Lung (tissue), 12 donors: ENCODE measurements around the gene RCL1. TPM values are rescaled to one million over a fixed set of nuclear protein-coding genes. Genes with fewer than 3 reads are reported as not detected.
A peak's percentile ranks its signal among the peaks of the same experiment; 100 is the strongest.

Experiments used
- ATAC-seq: fragments of 200-7000 bp; cut with Tn5 transposase; one replicate; pipeline ENCODE4 v1.9.1; 2020; ENCODE audit warnings: moderate number of reproducible peaks; ENCODE audit not compliant: insufficient read depth, low FRiP score
- DNase-seq, 3 donors: peaks; one replicate each; pipeline ENCODE4 v3.0.0-alpha.2; 2013 to 2017
- H3K27ac ChIP-seq, 2 donors: one replicate each; pipeline ENCODE4 v1.5.1; 2013; ENCODE audit warnings: mild to moderate bottlenecking in 2 of 2, moderate library complexity in 2 of 2, control low read depth in 1 of 2, inconsistent platforms in 1 of 2, low read depth in 1 of 2, low read length in 1 of 2
- H3K27me3 ChIP-seq, 3 donors: one replicate each; pipeline ENCODE4 v1.5.1; 2013; ENCODE audit warnings: low read length in 2 of 3; ENCODE audit not compliant: control insufficient read depth in 3 of 3, insufficient read depth in 3 of 3
- H3K36me3 ChIP-seq, 4 donors: one replicate each; pipeline ENCODE4 v1.5.1; 2013; ENCODE audit warnings: low read length in 4 of 4, mild to moderate bottlenecking in 1 of 4, moderate library complexity in 1 of 4; ENCODE audit not compliant: control insufficient read depth in 4 of 4, insufficient read depth in 4 of 4
- H3K4me1 ChIP-seq, 5 donors: one replicate each; pipeline ENCODE4 v1.5.1; 2013; ENCODE audit warnings: low read length in 5 of 5, mild to moderate bottlenecking in 2 of 5, moderate library complexity in 1 of 5; ENCODE audit not compliant: control insufficient read depth in 5 of 5, insufficient read depth in 5 of 5
- H3K4me3 ChIP-seq: one replicate; pipeline ENCODE4 v1.5.1; 2013; ENCODE audit warnings: mild to moderate bottlenecking, control low read depth, moderate library complexity
- H3K9ac ChIP-seq, 2 donors: one replicate each; pipeline ENCODE4 v1.5.1; 2013; ENCODE audit warnings: low read length in 2 of 2, control low read depth in 1 of 2; ENCODE audit not compliant: insufficient read depth in 1 of 2
- H3K9me3 ChIP-seq, 4 donors: one replicate each; pipeline ENCODE4 v1.5.1; 2013; ENCODE audit warnings: low read length in 3 of 4, mild to moderate bottlenecking in 1 of 4, moderate library complexity in 1 of 4; ENCODE audit not compliant: control insufficient read depth in 4 of 4, insufficient read depth in 3 of 4
- WGBS, 2 donors: extraction: QIAGEN DNeasy Blood & Tissue Kit; methylation state at CpG; one replicate each; pipeline ENCODE4 v1.1.7; 2013; 5-methylcytosine and 5-hydroxymethylcytosine counted together
- polyA plus RNA-seq, 2 donors: library from polyadenylated mRNA; stranded (reverse); fragments of 200-250 nt; gene quantifications; one replicate each; pipeline ENCODE4 v1.2.1, GENCODE V29; 2013
- total RNA-seq, 2 donors: library from RNA; depleted of rRNA in 1 of 2; stranded (reverse); fragments of >200 nt in 1 of 2; gene quantifications; one replicate each; pipeline ENCODE4 v1.2.1, GENCODE V29; 2014 to 2021
- TF ChIP-seq, protein P1 (sequence below): IDR thresholded peaks from 2 replicates; pipeline ENCODE4 v1.5.1; 2012; ENCODE audit warnings: mild to moderate bottlenecking; ENCODE audit errors: control extremely low read depth, extremely low read depth
- donor health status: control.
- donor health status: control.
- donor health status: Bipolar disorder and iron deficiency.
- donor health status: healthy.
- donor health status: DM: yes; HTN: yes; CAD: no.

Gene RCL1
- total and polyA plus RNA-seq, 4 donors: 14.8 to 62.2 (median 23.4) TPM

- H3K36me3 ChIP-seq: no peaks in the 10 kb centered on the region
- 86 to 96% methylated on average over 4 of the region's 4 CpGs for WGBS, 2 donors
- H3K27ac ChIP-seq: no peak overlapping the region
- TF ChIP-seq, protein P1, sequence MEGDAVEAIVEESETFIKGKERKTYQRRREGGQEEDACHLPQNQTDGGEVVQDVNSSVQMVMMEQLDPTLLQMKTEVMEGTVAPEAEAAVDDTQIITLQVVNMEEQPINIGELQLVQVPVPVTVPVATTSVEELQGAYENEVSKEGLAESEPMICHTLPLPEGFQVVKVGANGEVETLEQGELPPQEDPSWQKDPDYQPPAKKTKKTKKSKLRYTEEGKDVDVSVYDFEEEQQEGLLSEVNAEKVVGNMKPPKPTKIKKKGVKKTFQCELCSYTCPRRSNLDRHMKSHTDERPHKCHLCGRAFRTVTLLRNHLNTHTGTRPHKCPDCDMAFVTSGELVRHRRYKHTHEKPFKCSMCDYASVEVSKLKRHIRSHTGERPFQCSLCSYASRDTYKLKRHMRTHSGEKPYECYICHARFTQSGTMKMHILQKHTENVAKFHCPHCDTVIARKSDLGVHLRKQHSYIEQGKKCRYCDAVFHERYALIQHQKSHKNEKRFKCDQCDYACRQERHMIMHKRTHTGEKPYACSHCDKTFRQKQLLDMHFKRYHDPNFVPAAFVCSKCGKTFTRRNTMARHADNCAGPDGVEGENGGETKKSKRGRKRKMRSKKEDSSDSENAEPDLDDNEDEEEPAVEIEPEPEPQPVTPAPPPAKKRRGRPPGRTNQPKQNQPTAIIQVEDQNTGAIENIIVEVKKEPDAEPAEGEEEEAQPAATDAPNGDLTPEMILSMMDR: no peak
- H3K9me3 ChIP-seq: peaks cover 0 to under 1% (median 0%) of the 10 kb centered on the region in 4 donors
- H3K9ac ChIP-seq: no peak overlapping the region
- no peak for DNase-seq
- no peak for ATAC-seq
- no peaks in the 10 kb centered on the region for H3K4me1 ChIP-seq
- H3K4me3 ChIP-seq: no peak overlapping the region
- H3K27me3 ChIP-seq: no peaks in the 10 kb centered on the region
Observed at GRCh38 chr9:4786599-4786998, 6.1 kb upstream of the RCL1 start.

GRCh38 chr9:4787876-4788275 lies 4.9 kb upstream of the RCL1 start:
- Histone ChIP-seq H3K27me3 (no peaks in the 10 kb centered on the region), H3K27ac (no peak overlapping the region), H3K4me1 (peaks cover 0 to 6% (median 3%) of the 10 kb centered on the region in 5 donors), H3K9ac (no peak overlapping the region), H3K36me3 (no peaks in the 10 kb centered on the region), H3K9me3 (no peaks in the 10 kb centered on the region), H3K4me3 (no peak overlapping the region)
- TF ChIP-seq, protein P1: no peak
- DNase-seq: no peak
- 49 to 94% methylated on average over 1 of the region's 1 CpG for WGBS, 2 donors
- ATAC-seq: no peak

DNA sequence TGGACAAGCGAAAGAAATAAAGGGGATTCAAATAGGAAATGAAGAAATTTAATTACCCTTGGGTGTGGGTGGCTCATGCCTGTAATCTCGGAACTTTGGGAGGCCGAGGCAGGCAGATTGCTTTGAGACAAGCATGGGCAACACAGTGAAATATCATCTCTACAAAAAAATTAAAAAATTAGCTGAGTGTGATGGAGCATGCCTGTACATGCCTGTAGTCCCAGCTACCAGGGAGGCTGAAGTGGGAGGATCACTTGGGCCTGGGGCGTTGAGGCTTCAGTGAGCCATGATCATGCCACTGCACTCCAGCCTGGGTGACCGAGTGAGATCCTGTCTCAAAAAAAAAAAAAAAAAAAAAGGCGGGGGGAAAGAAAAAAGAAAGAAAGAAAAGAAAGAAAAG lies 4.0 kb upstream of the RCL1 start:
- no peak overlapping the region for H3K4me3 ChIP-seq
- no peaks in the 10 kb centered on the region for H3K9me3 ChIP-seq
- WGBS, 2 donors: 69 to 98% methylated on average over 5 of the region's 6 CpGs
- DNase-seq (no peak), ATAC-seq (no peak)
- TF ChIP-seq, protein P1: no peak
- H3K4me1 ChIP-seq: peaks cover 0 to 7% (median 3%) of the 10 kb centered on the region in 5 donors
- no peak overlapping the region for H3K27ac ChIP-seq
- H3K36me3 ChIP-seq: no peaks in the 10 kb centered on the region
- H3K27me3 ChIP-seq: no peaks in the 10 kb centered on the region
- no peak overlapping the region for H3K9ac ChIP-seq

GRCh38 chr9:4792054-4792571 lies 631 bp upstream of the RCL1 start:
- peak overlapping the region; percentile 50 for H3K4me3 ChIP-seq
- peak overlapping the region in 1 of 2 donors; percentile 77 for H3K9ac ChIP-seq
- no peaks in the 10 kb centered on the region for H3K27me3 ChIP-seq
- DNase-seq: no peak
- H3K9me3 ChIP-seq: no peaks in the 10 kb centered on the region
- ATAC-seq: peak; percentile 3
- TF ChIP-seq, protein P1: no peak
- peaks cover 6 to 11% (median 7%) of the 10 kb centered on the region in 5 donors for H3K4me1 ChIP-seq
- H3K36me3 ChIP-seq: no peaks in the 10 kb centered on the region
- H3K27ac ChIP-seq: peak overlapping the region; percentile 12 to 75
- 2 to 7% methylated on average over 23 of the region's 23 CpGs for WGBS, 2 donors
